AG10803 (cell line): ENCODE data around the gene VIPAS39.

Experiments used
- DNase-seq: peaks from one replicate; pipeline ENCODE4 v3.0.0; 2010; ENCODE audit warnings: low read depth
- H3K4me3 ChIP-seq: 2 replicates; pipeline ENCODE4 v1.5.1; 2011; ENCODE audit warnings: mild to moderate bottlenecking, low read length, control low read depth
- TF ChIP-seq, protein P1 (sequence below): conservative IDR thresholded peaks from 2 replicates; pipeline ENCODE4 v1.5.1; 2011; ENCODE audit warnings: mild to moderate bottlenecking, low read length, control low read depth, inconsistent platforms

Gene VIPAS39

DNA sequence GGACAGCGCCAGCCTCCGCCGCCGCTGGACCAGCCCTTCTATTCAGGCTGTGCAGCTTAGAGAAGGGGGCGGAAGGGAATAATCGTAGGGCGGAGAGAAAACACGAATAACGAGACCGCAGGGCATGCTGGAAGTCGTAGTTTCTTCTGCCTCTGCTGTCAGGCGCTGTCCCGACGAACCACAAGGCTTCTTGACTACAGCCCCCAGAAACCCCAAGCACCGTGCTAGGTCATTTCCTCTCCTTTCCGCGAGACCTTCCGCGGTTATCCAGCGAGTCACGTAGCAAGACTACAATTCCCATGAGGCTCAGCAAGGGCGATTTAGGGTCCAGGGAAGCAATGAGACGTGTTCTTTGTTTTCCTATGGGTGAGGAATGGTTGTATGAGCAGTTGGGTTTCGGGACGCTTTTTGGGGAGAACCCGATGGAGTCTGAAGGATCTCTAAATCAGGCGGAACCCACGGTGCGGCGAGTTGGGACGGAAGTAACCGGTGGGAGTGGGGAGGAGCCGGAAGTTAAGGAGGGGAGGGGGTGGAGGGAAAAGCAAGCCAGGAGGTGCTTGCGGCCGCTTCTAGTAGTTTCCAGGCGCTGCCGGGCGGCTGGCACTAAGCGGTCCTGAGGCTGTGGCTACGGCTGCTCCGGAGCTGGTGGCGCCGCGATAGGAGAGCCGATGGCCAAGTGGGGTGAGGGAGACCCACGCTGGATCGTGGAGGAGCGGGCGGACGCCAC lies at the start of gene VIPAS39, which contains the start of gene AHSA1:
VIPAS39 (minus strand) TSS at position 80 of the 727 bp plus-strand sequence. CDS start 3,499 bp downstream, outside the sequence.
AHSA1 (plus strand) TSS at position 572 of the 727 bp plus-strand sequence; CDS start at position 669, 97 bp downstream.
- peak within 1 kb of the TSS; percentile 90 for H3K4me3 ChIP-seq
- TF ChIP-seq, protein P1, sequence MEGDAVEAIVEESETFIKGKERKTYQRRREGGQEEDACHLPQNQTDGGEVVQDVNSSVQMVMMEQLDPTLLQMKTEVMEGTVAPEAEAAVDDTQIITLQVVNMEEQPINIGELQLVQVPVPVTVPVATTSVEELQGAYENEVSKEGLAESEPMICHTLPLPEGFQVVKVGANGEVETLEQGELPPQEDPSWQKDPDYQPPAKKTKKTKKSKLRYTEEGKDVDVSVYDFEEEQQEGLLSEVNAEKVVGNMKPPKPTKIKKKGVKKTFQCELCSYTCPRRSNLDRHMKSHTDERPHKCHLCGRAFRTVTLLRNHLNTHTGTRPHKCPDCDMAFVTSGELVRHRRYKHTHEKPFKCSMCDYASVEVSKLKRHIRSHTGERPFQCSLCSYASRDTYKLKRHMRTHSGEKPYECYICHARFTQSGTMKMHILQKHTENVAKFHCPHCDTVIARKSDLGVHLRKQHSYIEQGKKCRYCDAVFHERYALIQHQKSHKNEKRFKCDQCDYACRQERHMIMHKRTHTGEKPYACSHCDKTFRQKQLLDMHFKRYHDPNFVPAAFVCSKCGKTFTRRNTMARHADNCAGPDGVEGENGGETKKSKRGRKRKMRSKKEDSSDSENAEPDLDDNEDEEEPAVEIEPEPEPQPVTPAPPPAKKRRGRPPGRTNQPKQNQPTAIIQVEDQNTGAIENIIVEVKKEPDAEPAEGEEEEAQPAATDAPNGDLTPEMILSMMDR, result no peak
- DNase-seq, result peak; percentile 99

DNA sequence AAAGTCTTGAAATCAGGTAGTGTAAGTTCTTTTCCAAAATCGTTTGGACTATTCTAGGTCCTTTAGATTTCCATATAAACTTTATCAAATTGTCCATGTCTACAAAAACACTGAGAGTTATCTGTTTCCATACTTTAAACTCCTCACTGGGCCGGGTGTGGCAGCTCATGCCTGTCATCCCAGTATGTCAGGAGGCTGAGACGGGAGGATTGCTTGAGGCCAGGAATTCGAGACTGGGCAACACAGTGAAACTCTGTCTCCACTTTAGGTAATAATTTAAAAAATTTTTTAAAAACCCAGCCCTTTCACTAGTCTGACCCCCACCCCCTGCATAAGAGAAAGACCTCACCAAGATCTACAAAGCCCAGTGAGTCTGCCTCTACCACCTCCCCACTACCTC lies 47.6 kb upstream of the VIPAS39 start:
- DNase-seq, result no peak
- TF ChIP-seq, protein P1, result no peak
- no peak overlapping the region for H3K4me3 ChIP-seq

DNA sequence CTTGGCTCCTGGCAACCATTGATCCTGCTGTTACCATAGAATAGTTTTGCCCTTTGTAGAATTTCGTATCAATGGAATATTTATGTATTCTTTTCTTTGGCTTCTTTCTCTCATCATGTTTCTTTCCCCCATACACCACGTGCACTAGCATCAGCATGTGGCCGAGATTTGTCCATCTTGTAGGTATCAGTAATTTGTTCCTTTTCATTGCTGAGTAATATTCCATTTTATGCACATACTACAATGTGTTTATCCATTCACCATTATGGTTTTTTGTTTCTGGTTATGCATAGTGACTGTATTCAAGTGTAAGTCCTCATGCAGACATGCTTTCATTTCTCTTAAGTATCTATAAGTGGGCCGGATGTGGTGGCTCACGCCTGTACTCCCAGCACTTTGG lies 45.7 kb upstream of the VIPAS39 start:
- DNase-seq, result no peak
- H3K4me3 ChIP-seq, result no peak overlapping the region
- TF ChIP-seq, protein P1, result no peak

DNA sequence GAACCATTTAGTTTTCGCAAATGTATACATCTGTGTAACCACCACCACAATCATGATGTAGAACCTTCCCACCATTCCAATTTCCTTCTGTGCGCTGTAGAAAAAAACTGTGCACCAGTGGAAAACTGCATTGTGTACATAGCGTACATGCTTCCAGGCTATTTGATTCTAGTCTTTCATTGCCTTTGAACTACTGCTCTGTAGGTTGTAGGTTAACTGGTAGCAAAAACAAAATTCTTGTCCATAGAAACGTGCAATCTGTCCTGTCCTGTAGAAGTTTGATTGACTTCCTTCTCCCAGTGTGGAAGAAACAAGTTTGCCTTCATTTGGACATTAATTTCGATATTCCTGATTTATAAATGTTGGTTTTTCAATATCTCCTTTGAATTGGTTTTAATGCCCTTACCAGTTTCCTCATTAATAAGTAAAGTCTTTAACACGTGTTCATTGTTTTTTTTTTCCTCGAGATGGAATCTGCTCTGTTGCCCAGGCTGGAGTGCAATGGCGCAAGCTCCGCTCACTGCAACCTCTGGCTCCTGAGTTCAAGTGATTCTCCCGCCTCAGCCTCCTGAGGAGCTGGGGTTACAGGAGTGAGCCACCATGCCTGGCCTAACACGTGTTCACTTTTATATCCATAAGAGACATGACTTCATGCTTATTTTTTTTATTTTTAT lies 44.8 kb upstream of the VIPAS39 start:
- no peak overlapping the region for H3K4me3 ChIP-seq
- TF ChIP-seq, protein P1, result no peak
- no peak for DNase-seq

DNA sequence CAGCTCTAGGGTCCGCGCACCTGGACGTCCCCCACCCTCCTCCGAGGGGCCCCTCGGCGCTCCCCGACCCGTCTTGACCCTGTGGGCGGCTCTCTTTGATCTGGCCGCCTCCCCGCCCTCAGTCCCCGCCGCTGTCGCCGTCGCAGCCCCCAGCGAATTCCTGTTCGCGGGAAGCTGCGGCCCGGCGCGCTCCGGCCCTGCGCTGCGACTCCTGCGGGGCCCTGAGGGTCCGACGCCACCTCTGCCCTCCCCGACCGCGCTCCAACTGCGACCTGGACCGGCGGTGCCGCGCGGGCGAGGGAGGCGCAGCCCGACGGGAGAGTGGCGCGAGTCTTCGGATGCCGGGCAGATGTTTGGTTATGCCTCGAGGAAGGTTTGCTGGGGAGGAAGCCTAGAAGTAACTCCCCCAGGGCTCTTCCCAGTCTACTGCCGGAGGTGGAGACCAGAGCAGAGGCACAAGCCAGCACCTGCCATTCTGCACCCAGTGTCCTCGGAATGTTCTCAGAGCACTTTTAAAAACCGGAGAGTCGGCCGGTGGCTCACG lies 41.7 kb upstream of the VIPAS39 start:
- H3K4me3 ChIP-seq, result peak overlapping the region; percentile 20; the same call in 1 of the 2 replicates
- no peak for DNase-seq
- TF ChIP-seq, protein P1, result no peak

DNA sequence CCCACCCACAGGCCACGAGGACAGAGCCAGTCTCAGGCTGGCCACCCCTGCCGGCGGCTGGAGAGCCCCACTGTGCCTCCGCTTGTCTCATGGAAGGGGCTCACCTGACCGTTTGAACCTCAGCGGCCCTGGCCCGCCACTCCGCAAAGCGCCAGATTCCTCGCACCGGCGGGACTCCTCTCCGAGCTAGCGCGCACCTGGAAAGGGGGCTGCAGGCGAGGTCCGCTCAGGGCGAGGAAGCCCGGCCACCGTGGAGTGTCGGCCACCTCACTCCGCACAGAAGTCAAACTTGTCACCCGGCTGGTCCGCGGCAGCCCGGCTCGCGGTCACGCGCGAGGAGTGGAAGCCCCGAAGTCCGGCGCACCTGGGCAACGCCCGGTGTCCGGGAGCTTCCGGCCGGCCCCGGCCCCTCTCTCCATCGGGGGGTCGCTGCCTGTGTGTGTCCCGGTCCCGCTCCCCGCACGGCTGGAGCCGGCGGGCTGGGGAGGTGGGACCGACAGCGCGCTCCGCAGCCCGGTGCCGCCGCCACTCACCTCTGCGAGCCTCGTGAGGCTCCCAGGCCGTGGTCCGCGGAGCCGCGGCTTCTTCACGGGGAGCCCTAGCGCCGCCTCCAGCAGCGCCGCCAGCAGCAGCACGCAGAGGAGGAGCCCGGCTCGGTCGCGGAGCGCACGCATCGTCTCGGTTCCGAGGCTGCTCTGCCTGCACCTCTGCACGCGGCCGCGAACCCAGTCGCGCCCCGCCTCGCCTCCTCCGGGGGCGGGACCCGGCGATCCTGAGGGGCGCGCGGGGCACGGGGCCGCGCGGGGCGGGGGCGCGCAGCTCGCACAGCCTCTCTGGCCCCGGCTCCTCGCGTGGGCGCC lies 40.9 kb upstream of the VIPAS39 start, which contains the start of gene ISM2:
ISM2 (minus strand) TSS at position 697 of the 860 bp plus-strand sequence; CDS start at position 674, 23 bp downstream.
- TF ChIP-seq, protein P1, result no peak
- DNase-seq, result peak; percentile 20

More for the DNA sequence above, 40.9 kb upstream of the VIPAS39 start, which contains the start of gene ISM2:
- H3K4me3 ChIP-seq, result peak within 1 kb of the TSS; percentile 37
